CD14-positive monocyte (primary cell): Measurements from ENCODE around the gene LRRC7. TPM values are rescaled to one million over a fixed set of nuclear protein-coding genes. Genes with fewer than 3 reads are reported as not detected.

Experiments used
- DNase-seq, 3 donors: peaks; one replicate each; pipeline ENCODE4 v3.0.0-alpha.2; 2011 to 2022
- H2AFZ ChIP-seq: 2 replicates; pipeline ENCODE4 v1.6.0; 2012; ENCODE audit warnings: mild to moderate bottlenecking, low read depth, low read length, inconsistent platforms; ENCODE audit not compliant: insufficient read depth, poor library complexity, severe bottlenecking
- H3K27ac ChIP-seq, 2 donors: 1 replicate in 1 of 2; 2 replicates in 1 of 2; pipeline ENCODE4 v1.5.1; 2012 to 2013; ENCODE audit warnings: low read length in 2 of 2, control low read depth in 1 of 2, inconsistent platforms in 1 of 2, low read depth in 1 of 2, mild to moderate bottlenecking in 1 of 2
- H3K27me3 ChIP-seq, 2 donors: one replicate each; pipeline versions ENCODE4 v1.6.0 to v1.6.1; 2011 to 2013; ENCODE audit warnings: low read length in 2 of 2; ENCODE audit not compliant: control insufficient read depth in 2 of 2, insufficient read depth in 2 of 2
- H3K36me3 ChIP-seq, 2 donors: replicated peaks in 1 of 2; 1 replicate in 1 of 2; 2 replicates in 1 of 2; pipeline versions ENCODE4 v1.5.1 to v1.6.1; 2012 to 2013; ENCODE audit warnings: low read length in 2 of 2, control low read depth in 1 of 2, inconsistent platforms in 1 of 2, mild to moderate bottlenecking in 1 of 2; ENCODE audit not compliant: insufficient read depth in 2 of 2, control insufficient read depth in 1 of 2
- H3K4me1 ChIP-seq, 2 donors: 1 replicate in 1 of 2; 2 replicates in 1 of 2; pipeline versions ENCODE4 v1.5.1 to v1.6.1; 2012 to 2013; ENCODE audit warnings: low read length in 2 of 2, control low read depth in 1 of 2, inconsistent platforms in 1 of 2, mild to moderate bottlenecking in 1 of 2, moderate library complexity in 1 of 2; ENCODE audit not compliant: insufficient read depth in 2 of 2, control insufficient read depth in 1 of 2
- H3K4me2 ChIP-seq: replicated peaks from 2 replicates; pipeline ENCODE3; 2012; ENCODE audit warnings: low read length, moderate library complexity, mild to moderate bottlenecking; ENCODE audit not compliant: poor library complexity, severe bottlenecking; ENCODE audit errors: extremely low read depth
- H3K4me3 ChIP-seq, 3 experiments: fragments of 200-600 bp in 1 of 3; sonication (generic) in 1 of 3; replicated peaks in 1 of 3; 1 replicate in 2 of 3; 2 replicates in 1 of 3; pipeline ENCODE4 v1.5.1; 2011 to 2013; ENCODE audit warnings: low read length in 3 of 3, mild to moderate bottlenecking in 3 of 3, control low read depth in 2 of 3, low read depth in 2 of 3, inconsistent platforms in 1 of 3, moderate library complexity in 1 of 3
- H3K79me2 ChIP-seq: 2 replicates; pipeline ENCODE4 v1.6.0; 2012; ENCODE audit warnings: mild to moderate bottlenecking, control low read depth, inconsistent platforms, low read length, moderate library complexity; ENCODE audit not compliant: insufficient read depth
- H3K9ac ChIP-seq: 2 replicates; pipeline ENCODE4 v1.6.0; 2017; ENCODE audit warnings: low read length, mild to moderate bottlenecking; ENCODE audit not compliant: insufficient read depth, poor library complexity, severe bottlenecking
- H3K9me3 ChIP-seq, 2 donors: replicated peaks in 1 of 2; 1 replicate in 1 of 2; 2 replicates in 1 of 2; pipeline versions ENCODE4 v1.5.1 to v1.6.1; 2012 to 2013; ENCODE audit warnings: low read length in 2 of 2, control low read depth in 1 of 2; ENCODE audit not compliant: control insufficient read depth in 1 of 2, insufficient read depth in 1 of 2
- H4K20me1 ChIP-seq: 2 replicates; pipeline ENCODE4 v1.6.0; 2012; ENCODE audit warnings: mild to moderate bottlenecking, low read length, control low read depth, moderate library complexity; ENCODE audit not compliant: insufficient read depth
- H3K27ac Mint-ChIP-seq, 7 donors: one replicate each; pipeline ENCODE4 v1.8.0; 2020; ENCODE audit warnings: mild to moderate bottlenecking in 7 of 7, mixed read lengths in 7 of 7, moderate library complexity in 6 of 7, inconsistent platforms in 2 of 7
- H3K27me3 Mint-ChIP-seq, 3 donors: one replicate each; pipeline ENCODE4 v1.8.0; 2021 to 2022; ENCODE audit warnings: low read depth in 3 of 3, mild to moderate bottlenecking in 3 of 3, mixed read lengths in 3 of 3, moderate library complexity in 3 of 3, inconsistent platforms in 1 of 3
- H3K36me3 Mint-ChIP-seq, 2 donors: one replicate each; pipeline ENCODE4 v1.8.0; 2020; ENCODE audit warnings: mixed read lengths in 2 of 2, inconsistent platforms in 1 of 2, mild to moderate bottlenecking in 1 of 2
- H3K4me1 Mint-ChIP-seq: one replicate; pipeline ENCODE4 v1.8.0; 2020; ENCODE audit warnings: mild to moderate bottlenecking, mixed read lengths
- H3K4me3 Mint-ChIP-seq, 2 donors: one replicate each; pipeline ENCODE4 v1.8.0; 2020; ENCODE audit warnings: mild to moderate bottlenecking in 2 of 2, mixed read lengths in 2 of 2, moderate library complexity in 1 of 2
- H3K9me3 Mint-ChIP-seq, 7 donors: one replicate each; pipeline ENCODE4 v1.8.0; 2020 to 2022; ENCODE audit warnings: mixed read lengths in 7 of 7, mild to moderate bottlenecking in 6 of 7, moderate library complexity in 6 of 7, inconsistent platforms in 2 of 7
- CTCF ChIP-seq: fragments of 200-600 bp; IDR thresholded peaks from one replicate; pipeline ENCODE4 v1.8.0; 2022; ENCODE audit warnings: antibody characterized with exemption, mild to moderate bottlenecking
- WGBS: methylation state at CpG from one replicate; pipeline ENCODE4 v1.1.5; 2013; ENCODE audit warnings: missing lambda C conversion rate; ENCODE audit not compliant: insufficient coverage; 5-methylcytosine and 5-hydroxymethylcytosine counted together
- intact Hi-C, 2 donors: fragments of 100-400 bp; cut with micrococcal nuclease; formaldehyde crosslinking; loops; one replicate each; pipeline versions ENCODE4 v1.15.0 to v1.15.1; 2023
- polyA plus RNA-seq, 3 donors: library from polyadenylated mRNA; depleted of rRNA in 1 of 3; unstranded in 2 of 3; stranded (reverse) in 1 of 3; fragments of 300-500 nt in 2 of 3; fragments of >200 nt in 1 of 3; fragmentation: Illumina TruSeq in 2 of 3; gene quantifications; 1 replicate in 2 of 3; 2 replicates in 1 of 3; pipeline ENCODE4 v1.2.3, GENCODE V29; 2012 to 2021

The LRRC7 gene
- polyA plus RNA-seq, 3 donors: not detected

GRCh38 chr1:69595486-69595885 lies 27.8 kb downstream of the LRRC7 start:
- no peaks in the 10 kb centered on the region for H3K27me3 ChIP-seq
- H4K20me1 ChIP-seq: no peaks in the 10 kb centered on the region
- H3K27me3 Mint-ChIP-seq: no peaks in the 10 kb centered on the region
- H3K79me2 ChIP-seq: no peaks in the 10 kb centered on the region
- no peak overlapping the region for H3K4me3 ChIP-seq
- H3K36me3 Mint-ChIP-seq: no peaks in the 10 kb centered on the region
- H3K36me3 ChIP-seq: no peaks in the 10 kb centered on the region
- no peak for TF ChIP-seq CTCF
- H3K27ac ChIP-seq: no peak overlapping the region
- H3K9me3 Mint-ChIP-seq: peaks cover 0 to 5% (median 0%) of the 10 kb centered on the region in 7 donors
- H3K9me3 ChIP-seq: no peaks in the 10 kb centered on the region
- H3K9ac ChIP-seq: no peak overlapping the region
- 93% methylated on average over 2 of the region's 2 CpGs for WGBS
- H3K27ac Mint-ChIP-seq: no peak overlapping the region
- H3K4me1 Mint-ChIP-seq: no peaks in the 10 kb centered on the region
- H2AFZ ChIP-seq: no peak overlapping the region
- H3K4me2 ChIP-seq: no peak overlapping the region
- intact Hi-C loops: no loop called here
- no peak overlapping the region for H3K4me3 Mint-ChIP-seq
- no peak for DNase-seq
- H3K4me1 ChIP-seq: no peaks in the 10 kb centered on the region

GRCh38 chr1:69611316-69611715 lies 43.6 kb downstream of the LRRC7 start:
- Histone ChIP-seq H3K27me3 (no peaks in the 10 kb centered on the region), H3K4me2 (no peak overlapping the region), H3K4me3 (no peak overlapping the region), H3K79me2 (no peaks in the 10 kb centered on the region), H4K20me1 (no peaks in the 10 kb centered on the region), H3K27ac (no peak overlapping the region), H3K36me3 (no peaks in the 10 kb centered on the region), H3K9me3 (no peaks in the 10 kb centered on the region), H2AFZ (no peak overlapping the region), H3K4me1 (no peaks in the 10 kb centered on the region), H3K9ac (no peak overlapping the region)
- H3K27me3 Mint-ChIP-seq: no peaks in the 10 kb centered on the region
- intact Hi-C loops: no loop called here
- TF ChIP-seq CTCF: no peak
- DNase-seq: no peak
- no peaks in the 10 kb centered on the region for H3K36me3 Mint-ChIP-seq
- peaks cover 0 to 2% (median 0%) of the 10 kb centered on the region in 7 donors for H3K9me3 Mint-ChIP-seq
- no peak overlapping the region for H3K27ac Mint-ChIP-seq
- 70% methylated on average over 1 of the region's 3 CpGs for WGBS
- H3K4me3 Mint-ChIP-seq: no peak overlapping the region
- no peaks in the 10 kb centered on the region for H3K4me1 Mint-ChIP-seq
